ENCODE measurements around the gene SMARCC1. TPM values are rescaled to one million over a fixed set of nuclear protein-coding genes. Genes with fewer than 3 reads are reported as not detected.

Gene SMARCC1
- total RNA-seq, 2 donors from 2014 or later = 37.2 to 38.7 TPM

GRCh38 chr3:47661121-47661752 is 120.5 kb downstream of the SMARCC1 start:
- Histone ChIP-seq H3K4me1 (ENCODE audit: control insufficient read depth in 1 of 2, low read depth in 2 of 2) (no peaks in the 10 kb centered on the region), H3K4me3 (no peak overlapping the region), H3K36me3 (peaks cover 6% of the 10 kb centered on the region), H3K27me3 (replicated peaks; ENCODE audit: insufficient read depth) (no peaks in the 10 kb centered on the region), H3K9me3 (no peaks in the 10 kb centered on the region), H3K27ac (no peak overlapping the region)
- DNase-seq (ENCODE audit: low spot score) (no peak), ATAC-seq (ENCODE audit: insufficient number of reproducible peaks, low FRiP score, low read depth) (no peak)
- TF ChIP-seq, protein P1, sequence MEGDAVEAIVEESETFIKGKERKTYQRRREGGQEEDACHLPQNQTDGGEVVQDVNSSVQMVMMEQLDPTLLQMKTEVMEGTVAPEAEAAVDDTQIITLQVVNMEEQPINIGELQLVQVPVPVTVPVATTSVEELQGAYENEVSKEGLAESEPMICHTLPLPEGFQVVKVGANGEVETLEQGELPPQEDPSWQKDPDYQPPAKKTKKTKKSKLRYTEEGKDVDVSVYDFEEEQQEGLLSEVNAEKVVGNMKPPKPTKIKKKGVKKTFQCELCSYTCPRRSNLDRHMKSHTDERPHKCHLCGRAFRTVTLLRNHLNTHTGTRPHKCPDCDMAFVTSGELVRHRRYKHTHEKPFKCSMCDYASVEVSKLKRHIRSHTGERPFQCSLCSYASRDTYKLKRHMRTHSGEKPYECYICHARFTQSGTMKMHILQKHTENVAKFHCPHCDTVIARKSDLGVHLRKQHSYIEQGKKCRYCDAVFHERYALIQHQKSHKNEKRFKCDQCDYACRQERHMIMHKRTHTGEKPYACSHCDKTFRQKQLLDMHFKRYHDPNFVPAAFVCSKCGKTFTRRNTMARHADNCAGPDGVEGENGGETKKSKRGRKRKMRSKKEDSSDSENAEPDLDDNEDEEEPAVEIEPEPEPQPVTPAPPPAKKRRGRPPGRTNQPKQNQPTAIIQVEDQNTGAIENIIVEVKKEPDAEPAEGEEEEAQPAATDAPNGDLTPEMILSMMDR (IDR thresholded peaks at IDR 0.05) = no peak

GRCh38 chr3:47658444-47658843 is 123.2 kb downstream of the SMARCC1 start:
- ATAC-seq (ENCODE audit: insufficient number of reproducible peaks, low FRiP score, low read depth) = no peak
- no peaks in the 10 kb centered on the region for H3K27me3 ChIP-seq (replicated peaks; ENCODE audit: insufficient read depth)
- no peaks in the 10 kb centered on the region for H3K9me3 ChIP-seq
- H3K27ac ChIP-seq = no peak overlapping the region
- H3K36me3 ChIP-seq = peaks cover 10% of the 10 kb centered on the region
- TF ChIP-seq, protein P1 (IDR thresholded peaks at IDR 0.05) = no peak
- no peak for DNase-seq (ENCODE audit: low spot score)
- no peaks in the 10 kb centered on the region for H3K4me1 ChIP-seq (ENCODE audit: control insufficient read depth in 1 of 2, low read depth in 2 of 2)
- no peak overlapping the region for H3K4me3 ChIP-seq

DNA sequence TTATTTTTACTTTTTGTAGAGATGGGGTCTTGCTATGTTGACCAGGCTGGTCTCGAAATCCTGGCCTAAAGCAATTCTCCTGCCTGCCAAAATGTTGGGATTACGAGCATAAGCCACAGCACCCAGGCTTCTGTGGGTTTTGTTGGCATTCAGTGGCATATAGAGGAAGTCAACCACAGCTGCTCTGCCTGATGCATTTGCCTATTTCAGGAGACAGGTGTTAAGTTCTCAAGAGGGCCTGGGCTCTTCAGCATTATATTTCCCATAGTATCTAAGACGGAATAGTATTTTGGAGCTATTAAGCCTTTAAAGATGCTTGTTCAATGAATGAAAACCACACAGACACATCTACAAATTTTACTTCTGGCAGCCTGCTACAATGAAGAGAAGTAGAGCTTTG is 129.6 kb downstream of the SMARCC1 start:
- DNase-seq (ENCODE audit: low spot score) = no peak
- no peaks in the 10 kb centered on the region for H3K27me3 ChIP-seq (replicated peaks; ENCODE audit: insufficient read depth)
- no peak for ATAC-seq (ENCODE audit: insufficient number of reproducible peaks, low FRiP score, low read depth)
- H3K27ac ChIP-seq = no peak overlapping the region
- no peaks in the 10 kb centered on the region for H3K9me3 ChIP-seq
- H3K36me3 ChIP-seq = peaks cover 6% of the 10 kb centered on the region
- H3K4me3 ChIP-seq = no peak overlapping the region
- TF ChIP-seq, protein P1 (IDR thresholded peaks at IDR 0.05) = no peak
- no peaks in the 10 kb centered on the region for H3K4me1 ChIP-seq (ENCODE audit: control insufficient read depth in 1 of 2, low read depth in 2 of 2)

GRCh38 chr3:47650294-47650693 is 131.4 kb downstream of the SMARCC1 start:
- H3K9me3 ChIP-seq = no peaks in the 10 kb centered on the region
- H3K27me3 ChIP-seq (replicated peaks; ENCODE audit: insufficient read depth) = no peaks in the 10 kb centered on the region
- ATAC-seq (ENCODE audit: insufficient number of reproducible peaks, low FRiP score, low read depth) (no peak), DNase-seq (ENCODE audit: low spot score) (no peak)
- TF ChIP-seq, protein P1 (IDR thresholded peaks at IDR 0.05) = no peak
- peaks cover 6% of the 10 kb centered on the region for H3K36me3 ChIP-seq
- H3K4me3 ChIP-seq = no peak overlapping the region
- H3K4me1 ChIP-seq (ENCODE audit: control insufficient read depth in 1 of 2, low read depth in 2 of 2) = no peaks in the 10 kb centered on the region
- H3K27ac ChIP-seq = no peak overlapping the region

- no peak for ATAC-seq (ENCODE audit: insufficient number of reproducible peaks, low FRiP score, low read depth)
- H3K27ac ChIP-seq = no peak overlapping the region
- no peak overlapping the region for H3K4me3 ChIP-seq
- TF ChIP-seq, protein P1 (IDR thresholded peaks at IDR 0.05) = no peak
- no peaks in the 10 kb centered on the region for H3K4me1 ChIP-seq (ENCODE audit: control insufficient read depth in 1 of 2, low read depth in 2 of 2)
- no peak for DNase-seq (ENCODE audit: low spot score)
- H3K36me3 ChIP-seq = peaks cover 5% of the 10 kb centered on the region
- H3K9me3 ChIP-seq = no peaks in the 10 kb centered on the region
- H3K27me3 ChIP-seq (replicated peaks; ENCODE audit: insufficient read depth) = no peaks in the 10 kb centered on the region
Observed at GRCh38 chr3:47647550-47647949, 134.1 kb downstream of the SMARCC1 start.

Data from thoracic aorta (tissue), 2 donors.